HG03354 (cell line): ENCODE results near the gene SELENOM.

ENCODE experiments used
- ATAC-seq: cut with Tn5 transposase; IDR thresholded peaks from one replicate; pipeline ENCODE4 v1.9.1; 2021; ENCODE audit warnings: mild to moderate bottlenecking; ENCODE audit not compliant: unreplicated experiment, poor library complexity, severe bottlenecking

The SELENOM gene, protein sequence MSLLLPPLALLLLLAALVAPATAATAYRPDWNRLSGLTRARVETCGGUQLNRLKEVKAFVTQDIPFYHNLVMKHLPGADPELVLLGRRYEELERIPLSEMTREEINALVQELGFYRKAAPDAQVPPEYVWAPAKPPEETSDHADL

GRCh38 chr22:31107178-31107893 is at the start of gene SELENOM:
Gene SELENOM (minus strand): TSS chr22:31107568. CDS start chr22:31107505, 63 bp downstream.
- ATAC-seq = peak; percentile 89

GRCh38 chr22:31155422-31155821 is 48.1 kb upstream of the SELENOM start:
- ATAC-seq = no peak

- no peak for ATAC-seq
These were observed 47.6 kb upstream of the SELENOM start for GRCh38 chr22:31154975-31155374.

DNA sequence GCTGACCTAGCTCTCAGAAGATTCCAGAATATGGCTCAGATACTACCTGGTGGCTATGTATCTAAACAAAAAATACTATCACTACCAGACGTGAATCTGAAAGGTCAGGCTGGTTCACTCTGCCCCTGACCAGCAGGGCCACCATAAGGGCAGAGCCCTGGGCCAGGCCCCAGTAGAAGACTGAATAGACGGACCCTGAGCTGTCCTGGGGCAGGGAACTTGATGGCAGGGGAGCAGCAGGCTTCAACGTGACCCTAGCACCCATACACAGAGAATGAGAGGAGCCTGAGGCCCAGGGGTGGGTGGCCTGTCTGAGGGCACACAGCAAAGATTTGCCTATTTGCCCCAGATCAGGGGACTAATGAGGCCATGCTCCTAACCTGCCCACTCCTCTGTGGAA is 46.0 kb upstream of the SELENOM start:
- no peak for ATAC-seq

DNA sequence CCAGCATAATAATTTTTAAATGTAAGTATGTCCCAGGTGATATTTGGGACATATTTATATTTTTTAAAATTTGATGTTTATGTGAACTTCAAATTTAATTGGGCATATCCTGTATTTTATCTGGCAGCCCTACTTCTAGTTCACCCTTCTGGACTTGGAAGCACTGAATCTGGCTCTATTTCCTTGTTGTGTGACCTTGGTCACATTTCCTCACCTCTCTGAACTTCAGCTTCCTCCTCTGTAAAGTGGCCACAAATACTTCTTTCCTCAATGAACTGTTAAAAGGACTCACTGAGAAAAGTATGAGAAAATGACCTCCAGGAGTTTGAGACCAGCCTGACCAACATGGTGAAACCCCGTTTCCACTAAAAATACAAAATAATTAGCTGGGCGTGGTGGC is 44.5 kb upstream of the SELENOM start:
- no peak for ATAC-seq

GRCh38 chr22:31150615-31151014 is 43.2 kb upstream of the SELENOM start:
- no peak for ATAC-seq

GRCh38 chr22:31148953-31149627 is 41.7 kb upstream of the SELENOM start:
- no peak for ATAC-seq

- no peak for ATAC-seq
These were observed 41.1 kb upstream of the SELENOM start for GRCh38 chr22:31148488-31148887.

GRCh38 chr22:31144223-31144622 is 36.9 kb upstream of the SELENOM start:
- no peak for ATAC-seq

- no peak for ATAC-seq
These were observed 36.2 kb upstream of the SELENOM start for GRCh38 chr22:31143537-31143936.

DNA sequence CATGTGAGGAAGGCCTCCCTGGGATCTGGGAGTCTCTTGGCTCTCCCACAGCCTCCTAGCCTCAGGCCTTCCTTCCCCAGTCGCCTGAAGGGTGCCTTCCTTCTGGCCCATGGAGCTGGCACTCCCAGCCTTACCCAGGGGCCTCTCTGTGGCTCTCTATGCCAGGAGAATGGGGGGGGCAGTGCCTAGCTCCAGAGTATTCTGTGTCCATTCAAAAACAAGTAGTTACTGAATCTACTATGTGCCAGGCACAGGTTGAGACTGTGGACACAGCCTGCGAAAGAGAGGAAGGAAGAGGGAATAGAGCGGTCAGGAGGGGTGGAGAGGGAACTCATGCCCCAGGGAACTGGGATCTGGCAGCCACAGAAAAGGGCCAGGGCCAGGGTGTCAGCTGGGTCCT is 35.7 kb upstream of the SELENOM start:
- no peak for ATAC-seq

GRCh38 chr22:31142285-31142684 is 34.9 kb upstream of the SELENOM start:
- ATAC-seq = no peak

- ATAC-seq = no peak
These were observed 34.2 kb upstream of the SELENOM start for GRCh38 chr22:31141551-31141950.

DNA sequence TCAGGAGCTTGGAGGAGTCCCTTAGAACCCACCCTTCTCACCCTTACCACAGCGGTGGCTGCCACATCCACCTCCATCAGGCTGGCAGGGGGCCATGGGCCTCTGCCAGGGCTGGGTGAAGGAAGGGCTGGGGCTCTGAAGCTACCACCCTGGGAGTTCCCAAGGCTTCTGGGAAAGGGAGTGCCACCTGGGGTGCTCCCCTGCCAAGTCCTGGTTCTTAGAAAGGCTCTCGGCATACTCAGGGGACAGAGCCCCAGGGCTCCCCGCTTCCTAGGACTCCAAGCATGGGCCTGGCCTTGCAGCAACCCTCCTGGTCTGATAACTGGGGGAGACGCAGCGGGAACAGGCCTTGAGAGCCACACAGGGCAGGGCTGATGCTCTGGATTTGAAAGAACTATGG is 33.4 kb upstream of the SELENOM start:
- no peak for ATAC-seq

DNA sequence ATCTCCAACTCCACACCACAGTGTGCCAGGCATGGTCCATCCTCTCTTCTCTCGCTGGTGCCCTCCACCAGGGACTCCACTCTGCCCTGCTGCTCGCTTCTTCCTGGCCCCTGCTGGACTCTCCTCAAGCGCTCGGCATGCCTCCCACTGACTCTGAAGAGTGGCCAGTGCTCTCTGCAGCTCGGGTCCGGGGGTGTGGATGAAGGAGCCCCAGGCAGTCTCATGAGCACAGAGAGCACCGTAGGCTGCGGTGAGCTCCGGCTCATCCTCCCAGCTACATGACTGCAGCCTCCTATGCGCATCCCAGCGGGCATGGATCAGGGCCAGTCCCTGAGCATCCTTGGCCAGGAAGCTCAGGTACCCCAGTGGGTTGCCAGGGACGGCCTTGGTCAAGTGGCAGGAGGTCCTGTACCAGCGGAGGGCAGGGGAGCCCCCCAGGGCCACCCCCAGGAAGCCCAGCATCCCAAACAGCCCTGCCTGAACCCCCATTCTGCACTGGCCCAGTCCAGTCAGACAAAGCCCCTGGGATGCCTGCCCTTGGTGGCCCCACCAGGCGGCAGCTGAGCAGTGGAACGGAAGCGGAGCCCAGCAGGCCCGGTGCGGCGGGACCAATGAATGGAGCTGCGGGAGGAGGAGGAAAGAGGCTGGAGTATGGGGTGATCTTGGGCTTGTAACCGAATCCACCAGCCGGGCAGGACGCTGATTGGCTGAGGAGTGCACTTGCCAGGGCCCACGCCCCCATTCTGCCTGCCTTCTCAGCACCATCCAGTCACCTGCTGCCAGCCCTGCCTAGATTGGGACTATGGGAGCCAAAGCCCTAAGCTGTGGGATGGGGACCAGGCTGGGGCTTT is 32.7 kb upstream of the SELENOM start, which contains the start of gene PLA2G3:
PLA2G3 (minus strand) TSS at position 643 of the 851 bp plus-strand sequence; CDS start at position 489, 154 bp downstream.
- ATAC-seq = no peak

DNA sequence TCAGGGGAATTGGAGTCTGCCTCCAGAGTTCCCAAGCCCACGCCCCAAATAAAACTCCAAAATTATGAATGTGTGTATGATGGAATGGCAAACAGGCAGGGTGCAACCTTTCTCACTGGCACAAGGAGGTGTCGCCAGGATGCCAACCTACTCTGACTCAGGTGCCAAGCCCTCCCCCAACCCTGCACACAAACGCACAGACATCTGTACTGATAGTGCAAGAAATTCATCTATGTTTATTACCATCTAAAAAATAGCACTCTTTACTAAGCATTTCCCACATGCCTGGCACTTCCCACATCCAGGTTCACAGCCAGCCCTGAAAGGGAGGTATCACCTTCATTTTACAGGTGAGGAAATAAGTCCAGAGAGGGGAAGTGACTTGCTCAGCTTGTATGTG is 31.7 kb upstream of the SELENOM start:
- no peak for ATAC-seq

GRCh38 chr22:31138126-31138525 is 30.8 kb upstream of the SELENOM start:
- no peak for ATAC-seq

DNA sequence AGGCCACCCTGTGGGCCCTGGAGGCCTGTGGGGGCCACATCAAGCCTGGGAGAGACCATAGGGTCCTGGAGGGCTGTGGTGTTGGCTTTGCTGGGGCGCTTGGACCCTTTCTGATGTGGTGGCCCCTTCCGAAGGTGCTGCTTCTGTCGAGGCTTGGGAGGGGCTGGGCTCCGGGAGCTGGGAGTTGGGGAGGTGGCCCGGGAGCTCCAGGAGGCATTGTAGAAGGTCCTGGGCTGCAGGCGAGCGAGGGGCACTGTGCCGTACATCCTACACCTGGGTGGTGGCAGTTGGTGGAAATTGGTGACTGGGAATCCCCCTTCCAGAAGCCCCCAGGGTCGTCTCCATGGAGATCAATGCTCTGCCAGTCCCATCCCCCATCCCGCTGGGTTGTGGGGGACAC is 30.4 kb upstream of the SELENOM start:
- no peak for ATAC-seq

- ATAC-seq = no peak
These were observed 29.3 kb upstream of the SELENOM start for GRCh38 chr22:31136711-31137110.

GRCh38 chr22:31136155-31136554 is 28.8 kb upstream of the SELENOM start:
- no peak for ATAC-seq
